ENCODE measurements around the gene MYO7A.

The MYO7A gene

DNA sequence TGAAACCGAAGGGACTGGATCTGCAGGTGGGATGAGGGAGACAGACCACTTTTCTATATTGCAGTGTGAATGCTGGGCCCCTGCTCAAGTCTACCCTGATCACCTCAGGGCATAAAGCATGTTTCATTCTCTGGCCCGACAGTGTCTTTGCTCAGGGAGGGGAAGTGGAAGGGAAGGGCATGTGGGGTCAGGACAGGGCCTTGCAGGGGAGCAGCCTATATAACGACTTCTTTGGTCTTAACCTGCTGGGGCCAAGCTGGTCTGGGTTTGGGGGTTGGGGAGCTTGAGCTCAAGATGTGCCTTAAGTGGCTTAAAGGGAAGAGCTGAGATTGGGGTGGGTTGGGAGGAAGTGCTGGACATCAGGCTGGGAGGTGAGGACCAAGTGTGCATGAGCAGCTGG lies 87.1 kb downstream of the MYO7A start:
- no peak for DNase-seq (ENCODE audit: low read depth)

DNA sequence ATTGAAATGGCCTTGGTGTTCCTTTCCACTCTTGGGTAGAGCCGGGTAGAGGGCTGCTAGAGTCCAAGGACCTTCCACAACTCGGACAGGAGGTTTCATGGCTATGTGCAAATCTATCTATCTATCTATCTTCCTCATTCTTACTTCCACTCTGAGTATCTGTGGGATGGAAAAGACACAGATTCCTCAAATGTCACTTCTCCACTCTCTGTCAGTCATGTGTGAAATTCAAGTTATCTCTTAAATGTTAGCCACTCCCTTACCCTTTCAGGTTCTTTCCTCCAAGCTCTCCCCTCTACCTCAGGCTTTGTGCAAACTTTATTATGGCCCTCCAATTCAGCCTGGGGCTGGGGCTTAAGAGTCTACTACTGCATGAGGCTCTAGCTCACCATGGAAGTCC lies 89.1 kb downstream of the MYO7A start:
- no peak for DNase-seq (ENCODE audit: low read depth)

DNA sequence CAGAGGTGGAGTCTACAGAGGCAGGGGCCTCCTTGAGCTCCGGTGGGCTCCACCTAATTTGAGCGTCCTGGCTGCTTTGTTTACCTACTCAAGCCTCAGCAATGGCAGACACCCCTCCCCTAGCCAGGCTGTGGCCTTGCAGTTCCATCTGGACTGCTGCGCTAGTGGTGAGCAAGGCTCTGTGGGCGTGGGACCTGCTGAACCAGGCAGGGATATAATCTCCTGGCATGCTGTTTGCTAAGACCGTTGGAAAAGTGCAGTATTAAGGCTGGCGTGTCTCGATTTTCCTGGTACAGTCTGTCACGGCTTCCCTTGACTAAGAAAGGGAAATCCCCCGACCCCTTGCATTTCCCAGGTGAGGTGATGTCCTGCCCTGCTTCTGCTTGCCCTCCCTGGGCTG lies 95.8 kb downstream of the MYO7A start:
- DNase-seq (ENCODE audit: low read depth), result no peak

DNA sequence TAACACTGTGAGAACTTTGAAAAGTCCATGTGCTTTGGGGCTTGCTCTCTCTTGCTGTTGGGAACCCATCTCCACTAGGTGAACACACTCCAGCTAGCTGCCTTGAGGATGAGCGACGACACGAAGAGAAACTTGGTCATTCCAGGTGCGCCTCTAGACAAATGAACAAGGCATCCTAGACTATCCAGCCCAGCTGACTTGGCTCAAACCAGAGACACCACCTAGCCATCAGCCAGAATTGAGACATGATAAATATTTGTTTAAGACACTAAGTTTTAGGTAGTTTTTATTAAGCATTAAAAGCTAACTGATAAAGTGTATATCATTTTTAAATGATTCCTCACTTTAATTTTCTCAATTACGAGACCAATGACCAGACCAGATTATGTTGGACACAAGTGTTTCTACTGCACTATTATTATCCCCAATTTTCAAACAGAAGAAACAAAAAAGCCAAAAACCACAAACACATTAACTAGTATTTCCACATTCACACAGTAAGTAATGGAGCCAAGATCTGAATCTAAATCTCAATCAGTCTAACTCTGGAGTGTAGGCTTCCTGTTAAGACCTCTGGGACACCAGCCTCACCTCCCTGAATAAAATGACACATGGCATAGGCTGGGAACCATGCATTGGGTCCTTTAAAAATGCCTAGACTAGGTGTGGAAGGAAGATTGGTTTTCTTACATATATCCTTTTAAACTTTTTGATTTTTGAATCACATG lies 103.0 kb downstream of the MYO7A start:
- no peak for DNase-seq (ENCODE audit: low read depth)

DNA sequence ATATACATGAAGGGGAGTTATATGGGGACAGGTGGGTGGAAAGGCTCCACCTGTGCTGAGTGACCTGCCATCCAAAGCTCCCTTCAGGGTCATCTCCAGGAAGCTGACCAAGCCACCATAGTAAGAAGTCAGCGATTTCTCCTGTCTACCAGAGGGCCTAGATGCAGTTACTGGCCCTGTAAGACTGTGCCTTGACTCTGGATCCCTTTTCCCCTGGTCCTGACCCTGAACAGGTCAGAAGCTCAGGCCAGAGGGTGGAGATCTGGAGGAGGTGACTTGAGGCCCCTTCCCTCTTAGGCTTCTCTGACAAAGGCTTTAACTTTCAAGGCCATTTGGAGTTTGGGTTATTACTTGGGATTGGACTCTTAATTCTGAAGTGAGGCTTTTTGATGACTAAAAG lies 103.8 kb downstream of the MYO7A start:
- DNase-seq (ENCODE audit: low read depth), result no peak

DNA sequence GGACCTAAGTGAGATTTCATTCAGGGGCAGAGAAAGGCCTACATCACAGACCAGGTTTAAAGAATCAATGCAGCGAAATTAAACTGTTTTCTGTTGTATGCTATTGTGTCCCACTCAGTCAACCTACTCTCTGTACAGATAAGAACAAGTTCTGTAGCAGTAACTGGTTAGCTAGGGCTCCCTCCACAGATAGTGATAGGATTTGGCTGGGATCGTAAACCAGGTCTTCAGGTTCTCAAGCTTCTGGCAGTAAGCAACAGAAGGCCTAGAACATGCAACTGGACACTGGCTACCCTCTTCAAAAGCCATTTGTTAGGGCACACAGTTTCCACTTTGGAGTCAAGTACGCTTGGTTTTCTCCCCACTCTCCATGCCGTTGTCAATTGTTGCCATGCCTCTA lies 104.2 kb downstream of the MYO7A start:
- no peak for DNase-seq (ENCODE audit: low read depth)

DNA sequence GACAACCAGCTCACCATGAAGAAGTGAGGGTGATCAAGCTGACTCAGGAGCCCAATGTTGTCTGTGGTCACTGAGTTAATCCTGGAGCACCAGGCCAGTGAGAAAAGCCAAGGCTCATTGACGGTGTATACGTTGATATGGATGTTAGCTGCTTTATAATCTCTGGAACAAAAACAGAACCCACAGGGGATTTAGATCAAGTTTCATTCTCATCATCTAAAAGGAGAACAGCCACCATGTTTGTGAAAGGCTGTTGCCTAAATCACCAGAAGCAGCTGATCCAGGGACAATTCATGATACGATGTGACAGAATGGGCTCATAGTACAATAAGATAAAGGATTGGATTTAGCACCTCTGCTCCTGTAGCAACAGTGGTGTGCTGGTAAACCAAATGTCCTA lies 105.0 kb downstream of the MYO7A start:
- DNase-seq (ENCODE audit: low read depth), result no peak

DNA sequence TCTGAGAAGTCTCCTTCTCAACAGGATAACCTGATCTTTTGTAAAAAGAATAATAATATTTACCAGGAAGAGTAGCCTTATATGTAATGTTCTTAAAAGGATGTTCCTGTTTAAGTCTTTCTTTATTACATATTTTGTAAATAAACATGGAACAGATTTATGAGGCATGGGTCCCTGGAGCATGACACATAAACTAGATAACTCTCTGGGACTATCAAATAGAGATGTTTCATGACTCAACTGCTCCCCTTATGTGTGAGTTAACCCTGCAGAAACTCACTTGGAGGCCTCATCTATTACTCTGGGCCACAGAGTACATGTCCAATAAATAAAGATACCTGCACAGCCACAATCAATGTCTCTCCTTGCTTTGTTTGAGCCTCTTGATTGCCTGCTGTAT lies 108.9 kb downstream of the MYO7A start:
- DNase-seq (ENCODE audit: low read depth), result no peak

DNA sequence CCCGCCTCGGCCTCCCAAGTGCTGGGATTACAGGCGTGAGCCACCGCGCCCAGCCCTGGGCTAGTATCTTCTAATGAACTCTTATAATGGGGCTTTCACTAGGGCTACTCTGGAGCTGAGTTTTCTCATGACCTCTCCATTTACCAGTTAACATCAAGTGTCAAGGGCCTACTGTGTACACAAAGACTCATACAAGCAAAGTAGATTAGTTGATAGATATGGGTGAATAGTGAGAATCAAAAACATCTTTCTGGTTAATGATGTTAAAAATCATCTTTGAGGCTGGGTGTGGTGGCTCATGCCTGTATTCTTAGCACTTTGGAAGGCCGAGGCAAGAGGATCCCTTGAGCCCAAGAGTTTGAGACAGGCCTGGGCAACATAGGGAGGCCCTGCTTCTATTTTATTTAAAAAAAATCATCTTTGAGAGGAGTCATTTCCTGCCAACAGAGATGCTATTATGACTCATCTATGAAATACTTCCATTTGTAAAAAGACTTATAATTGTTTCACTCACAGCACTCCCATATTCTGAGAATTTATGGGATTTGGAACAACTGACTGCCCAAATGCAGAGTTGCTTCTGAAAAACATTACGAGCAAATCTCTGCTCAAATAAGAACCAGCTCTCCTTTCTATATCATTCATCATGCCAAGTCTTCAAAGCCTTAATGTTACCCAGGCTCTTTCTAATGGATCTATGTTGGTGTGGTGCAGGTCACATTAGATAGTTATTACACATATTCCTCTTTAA lies 116.4 kb downstream of the MYO7A start:
- no peak for DNase-seq (ENCODE audit: low read depth)

DNA sequence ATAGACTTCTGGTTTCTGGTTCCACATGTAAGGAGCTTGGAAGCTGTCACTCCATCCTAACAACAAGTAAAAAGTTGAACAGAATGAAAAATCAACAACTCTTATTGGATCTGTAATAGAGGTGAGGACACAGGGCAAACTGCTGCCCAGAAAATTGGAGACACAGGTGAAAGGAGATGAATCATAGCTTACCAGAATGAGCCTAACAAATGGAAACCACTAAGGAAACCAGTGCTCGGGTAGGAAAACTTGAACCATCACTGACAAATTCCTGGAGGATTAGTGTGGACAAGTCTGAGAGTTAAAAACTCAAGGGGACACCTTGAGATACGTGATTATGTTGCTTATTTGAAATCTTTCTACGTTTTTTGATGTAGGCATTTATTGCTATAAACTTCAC lies 121.4 kb downstream of the MYO7A start:
- no peak for DNase-seq (ENCODE audit: low read depth)

DNA sequence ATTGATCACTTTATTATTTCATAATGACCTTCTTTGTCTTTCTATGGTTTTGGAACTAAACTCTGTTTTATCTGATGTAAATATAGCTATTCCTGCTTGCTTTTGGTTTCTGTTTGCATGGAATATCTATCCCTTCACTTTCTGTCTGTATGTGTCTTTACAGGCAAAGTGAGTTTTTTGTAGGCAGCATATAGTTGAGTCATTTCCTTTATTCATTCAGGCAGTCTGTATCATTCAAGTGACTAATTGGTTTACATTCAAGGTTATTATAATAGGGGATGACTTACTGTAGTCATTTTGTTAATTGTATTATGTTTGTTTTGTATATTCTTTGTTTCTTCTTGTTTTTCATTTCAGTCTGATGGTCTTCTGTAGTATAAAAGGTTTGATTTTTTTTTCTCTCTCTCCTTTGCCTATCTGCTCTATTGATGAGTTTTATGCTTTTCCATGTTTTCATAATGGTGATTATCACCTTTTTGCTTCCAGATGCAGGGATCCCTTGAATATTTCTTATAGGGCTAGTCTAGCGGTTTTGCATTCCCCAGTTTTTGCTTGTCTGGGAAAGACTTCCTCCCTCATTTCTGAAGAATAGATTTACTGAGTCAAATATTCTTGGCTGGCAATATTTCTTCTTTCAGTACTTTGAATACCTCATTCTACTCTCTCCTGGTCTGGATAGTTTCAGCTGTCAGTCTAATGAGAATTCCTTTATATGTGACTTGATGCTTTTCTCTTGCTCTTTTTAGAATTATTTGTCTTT lies 123.0 kb downstream of the MYO7A start:
- DNase-seq (ENCODE audit: low read depth), result no peak

DNA sequence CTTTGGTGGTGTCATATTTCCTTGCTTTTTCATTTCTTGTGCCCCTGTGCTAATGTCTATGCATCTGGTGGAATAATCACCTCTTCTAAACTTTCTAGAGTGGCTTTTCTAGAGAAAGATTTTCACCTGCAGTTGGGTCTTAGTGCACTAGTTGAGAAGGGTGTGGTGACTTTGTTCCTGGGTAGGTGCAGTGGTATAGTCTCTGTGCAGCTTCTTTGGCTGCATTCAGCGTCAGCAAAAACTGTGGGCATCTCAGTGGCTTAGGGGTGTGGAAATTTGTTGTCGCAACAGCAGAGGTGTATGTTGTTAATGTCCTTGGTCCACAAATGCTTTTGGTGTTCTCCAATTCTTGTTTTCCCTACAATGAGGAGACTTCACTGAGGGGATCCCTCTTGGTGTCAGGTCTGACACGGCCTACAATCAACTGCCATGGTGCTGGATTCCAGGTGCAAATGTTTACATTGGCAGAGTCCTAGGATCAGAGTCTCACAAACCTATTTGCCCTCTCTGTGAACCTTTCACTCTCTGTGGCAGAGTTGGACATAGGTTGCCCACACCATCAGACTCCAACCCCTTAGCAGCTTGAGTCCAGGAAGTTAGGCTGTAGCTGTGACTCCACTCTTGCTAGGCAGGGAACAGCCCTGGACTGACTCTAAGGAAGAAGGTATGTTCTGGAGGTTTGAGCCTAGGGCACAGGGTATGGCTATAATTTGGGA lies 124.7 kb downstream of the MYO7A start:
- no peak for DNase-seq (ENCODE audit: low read depth)

DNA sequence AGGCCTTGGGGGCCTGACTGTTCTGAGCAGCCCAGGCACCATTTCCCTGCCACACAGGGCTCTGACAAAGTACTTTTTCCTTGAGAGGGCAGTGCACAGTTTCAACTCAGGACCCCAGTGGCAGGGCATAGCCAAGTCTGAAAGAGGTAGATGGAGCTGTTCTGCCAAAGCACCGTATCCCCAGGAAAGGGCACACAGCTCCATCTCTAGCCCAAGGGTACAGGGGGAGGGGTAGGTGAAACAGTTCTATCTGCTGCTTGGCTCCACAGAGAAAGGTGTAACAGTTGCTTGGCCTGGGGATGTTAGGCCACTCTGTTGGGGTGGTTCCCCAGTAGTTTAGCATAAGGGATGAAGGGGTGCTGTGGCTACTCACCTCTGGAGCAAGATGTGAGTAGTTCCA lies 125.6 kb downstream of the MYO7A start:
- no peak for DNase-seq (ENCODE audit: low read depth)

DNA sequence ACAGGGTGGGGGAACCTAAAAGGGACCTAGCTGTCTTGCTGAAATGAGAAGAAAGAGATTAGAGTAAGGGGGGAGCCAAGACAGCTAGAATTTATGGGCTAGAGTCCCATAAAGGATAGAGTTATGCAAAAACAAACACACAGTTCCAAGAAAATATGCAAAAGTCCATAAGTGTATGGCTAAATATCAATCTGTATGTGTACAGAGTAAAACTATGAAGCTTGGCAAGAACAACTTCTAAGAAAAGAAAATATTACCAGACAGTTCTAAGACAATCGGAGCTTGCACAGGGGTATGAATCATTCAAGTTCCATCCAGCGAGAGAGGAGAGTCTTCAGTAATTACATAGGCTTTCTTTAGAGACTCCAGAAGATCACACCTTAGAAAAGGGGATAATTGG lies 131.6 kb downstream of the MYO7A start:
- no peak for DNase-seq (ENCODE audit: low read depth)

DNA sequence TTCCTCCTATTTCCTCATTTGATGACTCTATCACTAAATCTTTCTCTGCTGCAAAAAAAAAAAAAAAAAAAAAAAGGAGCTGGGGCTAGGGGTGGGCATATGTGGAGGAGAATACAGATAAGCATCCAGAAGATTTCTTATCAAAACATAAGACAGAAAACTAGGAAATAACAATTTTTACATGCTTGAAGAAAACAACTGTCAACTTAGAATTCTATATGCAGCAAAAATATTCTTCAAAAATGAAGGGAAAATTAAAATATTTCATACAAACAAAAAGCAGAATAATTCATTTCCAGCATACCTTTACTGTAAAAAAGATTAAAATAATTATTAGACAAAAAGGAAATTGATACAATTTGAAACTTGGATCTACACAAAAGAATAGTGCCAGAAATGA lies 134.8 kb downstream of the MYO7A start:
- no peak for DNase-seq (ENCODE audit: low read depth)

Data from T-helper 22 cell (primary cell).